ENCODE results near the gene CTSW. TPM values are rescaled to one million over a fixed set of nuclear protein-coding genes. Genes with fewer than 3 reads are reported as not detected.
A peak's percentile ranks its signal among the peaks of the same experiment; 100 is the strongest.

The CTSW gene
- total RNA-seq, 1 donor from 2014 or later: not detected

- no peak overlapping the region for H3K4me3 Mint-ChIP-seq (ENCODE audit: unreplicated experiment)
- H3K9me3 Mint-ChIP-seq (ENCODE audit: unreplicated experiment): peaks cover 20% of the 10 kb centered on the region
- peaks cover 15% of the 10 kb centered on the region for H3K27me3 Mint-ChIP-seq (ENCODE audit: unreplicated experiment)
- H3K27ac Mint-ChIP-seq (ENCODE audit: unreplicated experiment): no peak overlapping the region
- TF ChIP-seq, protein P1, sequence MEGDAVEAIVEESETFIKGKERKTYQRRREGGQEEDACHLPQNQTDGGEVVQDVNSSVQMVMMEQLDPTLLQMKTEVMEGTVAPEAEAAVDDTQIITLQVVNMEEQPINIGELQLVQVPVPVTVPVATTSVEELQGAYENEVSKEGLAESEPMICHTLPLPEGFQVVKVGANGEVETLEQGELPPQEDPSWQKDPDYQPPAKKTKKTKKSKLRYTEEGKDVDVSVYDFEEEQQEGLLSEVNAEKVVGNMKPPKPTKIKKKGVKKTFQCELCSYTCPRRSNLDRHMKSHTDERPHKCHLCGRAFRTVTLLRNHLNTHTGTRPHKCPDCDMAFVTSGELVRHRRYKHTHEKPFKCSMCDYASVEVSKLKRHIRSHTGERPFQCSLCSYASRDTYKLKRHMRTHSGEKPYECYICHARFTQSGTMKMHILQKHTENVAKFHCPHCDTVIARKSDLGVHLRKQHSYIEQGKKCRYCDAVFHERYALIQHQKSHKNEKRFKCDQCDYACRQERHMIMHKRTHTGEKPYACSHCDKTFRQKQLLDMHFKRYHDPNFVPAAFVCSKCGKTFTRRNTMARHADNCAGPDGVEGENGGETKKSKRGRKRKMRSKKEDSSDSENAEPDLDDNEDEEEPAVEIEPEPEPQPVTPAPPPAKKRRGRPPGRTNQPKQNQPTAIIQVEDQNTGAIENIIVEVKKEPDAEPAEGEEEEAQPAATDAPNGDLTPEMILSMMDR (IDR thresholded peaks at IDR 0.05; ENCODE audit: partially characterized antibody, unreplicated experiment): no peak
- DNase-seq: no peak
- H3K4me1 Mint-ChIP-seq (ENCODE audit: low read depth, unreplicated experiment): peaks cover 16% of the 10 kb centered on the region
- H3K36me3 Mint-ChIP-seq (ENCODE audit: unreplicated experiment): no peaks in the 10 kb centered on the region
These were observed 27.0 kb upstream of the CTSW start for GRCh38 chr11:65852508-65853245.

- peaks cover 23% of the 10 kb centered on the region for H3K9me3 Mint-ChIP-seq (ENCODE audit: unreplicated experiment)
- peaks cover 18% of the 10 kb centered on the region for H3K27me3 Mint-ChIP-seq (ENCODE audit: unreplicated experiment)
- H3K27ac Mint-ChIP-seq (ENCODE audit: unreplicated experiment): peak overlapping the region; percentile 68
- TF ChIP-seq, protein P1 (IDR thresholded peaks at IDR 0.05; ENCODE audit: partially characterized antibody, unreplicated experiment): no peak
- H3K4me1 Mint-ChIP-seq (ENCODE audit: low read depth, unreplicated experiment): peaks cover 16% of the 10 kb centered on the region
- no peaks in the 10 kb centered on the region for H3K36me3 Mint-ChIP-seq (ENCODE audit: unreplicated experiment)
- peak overlapping the region; percentile 42 for H3K4me3 Mint-ChIP-seq (ENCODE audit: unreplicated experiment)
- DNase-seq: no peak
These were observed 26.2 kb upstream of the CTSW start for GRCh38 chr11:65853246-65853979.

DNA sequence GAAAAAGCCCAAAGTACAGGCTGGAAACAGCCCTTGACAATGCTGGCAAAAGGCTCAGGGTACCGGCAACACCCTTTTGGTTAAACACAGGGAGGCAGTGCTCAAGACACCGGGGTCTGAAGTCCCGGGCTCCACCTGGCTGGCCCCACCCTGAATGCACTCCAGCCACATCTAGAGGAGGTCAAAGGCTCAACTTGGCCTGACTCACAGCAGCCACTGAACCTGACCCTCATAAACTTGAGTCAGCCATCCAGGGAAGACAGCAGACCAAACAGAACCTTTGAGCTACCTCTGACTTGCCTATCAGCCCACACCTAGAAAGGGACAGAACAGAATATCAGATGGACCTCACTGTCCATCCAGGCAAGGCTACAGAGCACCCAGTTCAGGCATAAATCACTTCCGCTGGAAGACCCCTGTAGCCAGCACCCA is 25.5 kb upstream of the CTSW start:
- H3K9me3 Mint-ChIP-seq (ENCODE audit: unreplicated experiment): peaks cover 28% of the 10 kb centered on the region
- no peak for DNase-seq
- TF ChIP-seq, protein P1 (IDR thresholded peaks at IDR 0.05; ENCODE audit: partially characterized antibody, unreplicated experiment): no peak
- peak overlapping the region; percentile 8 for H3K27ac Mint-ChIP-seq (ENCODE audit: unreplicated experiment)
- peak overlapping the region; percentile 28 for H3K4me3 Mint-ChIP-seq (ENCODE audit: unreplicated experiment)
- H3K4me1 Mint-ChIP-seq (ENCODE audit: low read depth, unreplicated experiment): peaks cover 16% of the 10 kb centered on the region
- H3K27me3 Mint-ChIP-seq (ENCODE audit: unreplicated experiment): peaks cover 22% of the 10 kb centered on the region
- no peaks in the 10 kb centered on the region for H3K36me3 Mint-ChIP-seq (ENCODE audit: unreplicated experiment)

DNA sequence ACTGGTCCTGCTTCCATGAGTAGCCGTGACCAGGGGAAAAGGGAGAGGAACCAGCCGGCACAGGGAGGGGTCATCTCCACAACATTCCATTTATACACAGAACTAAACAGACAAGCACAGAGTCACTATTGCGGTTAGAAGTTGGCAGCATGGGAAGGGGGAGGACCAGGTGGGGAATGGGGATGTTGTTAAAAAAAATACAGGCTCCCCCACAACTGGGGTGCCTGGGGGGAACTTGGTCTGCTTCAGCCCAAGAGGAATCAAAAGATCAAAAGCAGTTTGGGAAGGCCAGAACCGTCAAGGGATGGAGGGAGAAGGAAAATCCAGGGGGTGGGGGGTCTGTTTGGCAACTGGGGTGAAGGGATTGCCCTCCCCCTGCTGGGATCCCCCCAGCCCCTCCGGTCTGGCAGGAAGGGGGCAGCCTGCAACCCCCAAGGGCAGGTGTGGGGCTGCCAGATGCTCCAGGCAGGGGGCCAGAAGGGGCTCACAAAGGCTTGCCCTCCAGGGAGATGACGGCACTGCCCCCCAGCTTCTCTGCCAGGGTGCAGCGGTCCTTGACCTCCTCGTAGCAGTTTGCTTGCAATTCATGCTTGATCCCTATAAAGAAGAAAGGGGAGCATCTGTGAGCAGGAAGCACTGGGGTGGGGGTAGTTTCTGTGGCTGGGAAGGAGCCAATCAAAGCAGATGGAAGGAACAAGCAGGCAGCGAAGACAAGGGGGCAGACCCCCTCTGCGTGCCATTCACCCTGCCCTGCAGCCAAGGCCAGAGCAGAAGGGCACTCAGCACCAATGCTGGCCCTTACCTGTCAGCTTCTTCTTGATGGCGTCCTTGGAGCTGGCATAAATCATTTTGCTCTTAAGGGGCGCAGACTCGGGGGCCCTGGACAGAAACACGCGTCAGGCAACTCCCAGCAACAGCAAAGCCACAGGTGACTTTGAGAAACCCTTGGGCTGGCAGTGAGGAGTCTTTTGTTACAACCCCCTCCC is 24.5 kb upstream of the CTSW start:
- no peaks in the 10 kb centered on the region for H3K36me3 Mint-ChIP-seq (ENCODE audit: unreplicated experiment)
- H3K27ac Mint-ChIP-seq (ENCODE audit: unreplicated experiment): no peak overlapping the region
- peak overlapping the region; percentile 96 for H3K4me3 Mint-ChIP-seq (ENCODE audit: unreplicated experiment)
- H3K27me3 Mint-ChIP-seq (ENCODE audit: unreplicated experiment): peaks cover 30% of the 10 kb centered on the region
- H3K9me3 Mint-ChIP-seq (ENCODE audit: unreplicated experiment): peaks cover 30% of the 10 kb centered on the region
- no peak for DNase-seq
- H3K4me1 Mint-ChIP-seq (ENCODE audit: low read depth, unreplicated experiment): peaks cover 16% of the 10 kb centered on the region
- TF ChIP-seq, protein P1 (IDR thresholded peaks at IDR 0.05; ENCODE audit: partially characterized antibody, unreplicated experiment): no peak

All from glutamatergic neuron (in vitro differentiated cells).